Neuronal stem cell (in vitro differentiated cells): ENCODE data around the gene QPRT.
"Not testable (repeated sequence)": the region's sequence is repeated elsewhere in the genome, so short reads cannot be mapped to it uniquely, and the experiment has no call there.

ENCODE experiments used
- DNase-seq: peaks from one replicate; pipeline ENCODE4 v3.0.0-alpha.2; 2013; ENCODE audit warnings: low spot score
- H2AFZ ChIP-seq: one replicate; pipeline ENCODE4 v1.6.1; 2013; ENCODE audit warnings: mild to moderate bottlenecking, low read length, inconsistent platforms
- H2AK5ac ChIP-seq: 2 replicates; pipeline ENCODE4 v1.6.1; 2013; ENCODE audit warnings: low read depth, mild to moderate bottlenecking, inconsistent platforms, low read length, moderate library complexity, mixed read lengths
- H2BK120ac ChIP-seq: 2 replicates; pipeline ENCODE4 v1.6.1; 2013; ENCODE audit warnings: low read depth, mild to moderate bottlenecking, inconsistent platforms, low read length, moderate library complexity, mixed read lengths
- H2BK12ac ChIP-seq: one replicate; pipeline ENCODE4 v1.6.1; 2013; ENCODE audit warnings: low read length, inconsistent platforms
- H2BK15ac ChIP-seq: 2 replicates; pipeline ENCODE4 v1.6.1; 2013; ENCODE audit warnings: mild to moderate bottlenecking, low read length, inconsistent platforms, mixed read lengths
- H2BK5ac ChIP-seq: one replicate; pipeline ENCODE4 v1.6.1; 2013; ENCODE audit warnings: inconsistent platforms, mild to moderate bottlenecking, low read length, moderate library complexity
- H3K14ac ChIP-seq: one replicate; pipeline ENCODE4 v1.6.1; 2013; ENCODE audit warnings: low read length, inconsistent platforms
- H3K18ac ChIP-seq: 2 replicates; pipeline ENCODE4 v1.6.1; 2013; ENCODE audit warnings: low read length, inconsistent platforms
- H3K23ac ChIP-seq: 2 replicates; pipeline ENCODE4 v1.6.1; 2013; ENCODE audit warnings: low read depth, mild to moderate bottlenecking, mixed read lengths, low read length, inconsistent platforms; ENCODE audit not compliant: poor library complexity
- H3K27ac ChIP-seq: replicated peaks from 3 replicates; pipeline ENCODE4 v1.5.1; 2013; ENCODE audit warnings: low read length, inconsistent platforms
- H3K27me3 ChIP-seq, 3 experiments: 2 replicates each; pipeline ENCODE4 v1.6.1; 2013; ENCODE audit warnings: low read length in 3 of 3, mild to moderate bottlenecking in 2 of 3, inconsistent platforms in 1 of 3, low read depth in 1 of 3, mixed read lengths in 1 of 3, moderate library complexity in 1 of 3; ENCODE audit not compliant: control insufficient read depth in 3 of 3, insufficient read depth in 3 of 3
- H3K36me3 ChIP-seq, 2 donors: replicated peaks in 1 of 2; 2 replicates each; pipeline ENCODE4 v1.6.1; 2013; ENCODE audit warnings: low read length in 2 of 2; ENCODE audit not compliant: control insufficient read depth in 2 of 2, insufficient read depth in 2 of 2
- H3K4ac ChIP-seq: 2 replicates; pipeline ENCODE4 v1.6.1; 2013; ENCODE audit warnings: inconsistent platforms, mild to moderate bottlenecking, low read length, moderate library complexity
- H3K4me1 ChIP-seq, 2 donors: 1 replicate in 1 of 2; 2 replicates in 1 of 2; pipeline ENCODE4 v1.6.1; 2013; ENCODE audit warnings: low read length in 2 of 2, low read depth in 1 of 2; ENCODE audit not compliant: control insufficient read depth in 2 of 2, insufficient read depth in 1 of 2
- H3K4me2 ChIP-seq: one replicate; pipeline ENCODE4 v1.6.1; 2013; ENCODE audit warnings: mild to moderate bottlenecking, low read length, inconsistent platforms; ENCODE audit not compliant: insufficient read depth, poor library complexity, severe bottlenecking
- H3K4me3 ChIP-seq, 2 donors: 2 replicates each; pipeline ENCODE4 v1.5.1; 2013; ENCODE audit warnings: low read length in 2 of 2, mild to moderate bottlenecking in 2 of 2, inconsistent platforms in 1 of 2, moderate library complexity in 1 of 2
- H3K79me1 ChIP-seq: one replicate; pipeline ENCODE4 v1.6.1; 2013; ENCODE audit warnings: low read depth, mild to moderate bottlenecking, inconsistent platforms, low read length, moderate library complexity
- H3K9ac ChIP-seq: one replicate; pipeline ENCODE4 v1.6.1; 2013; ENCODE audit warnings: mild to moderate bottlenecking, low read depth, low read length, inconsistent platforms; ENCODE audit not compliant: poor library complexity
- H3K9me3 ChIP-seq, 2 donors: replicated peaks in 1 of 2; 2 replicates each; pipeline versions ENCODE3 to v1.6.1; 2013; ENCODE audit warnings: low read length in 2 of 2, mild to moderate bottlenecking in 2 of 2, inconsistent platforms in 1 of 2, low read depth in 1 of 2, mixed read lengths in 1 of 2, moderate library complexity in 1 of 2; ENCODE audit not compliant: control insufficient read depth in 2 of 2, insufficient read depth in 1 of 2
- H4K8ac ChIP-seq: one replicate; pipeline ENCODE4 v1.6.1; 2013; ENCODE audit warnings: low read depth, mild to moderate bottlenecking, inconsistent platforms, low read length, moderate library complexity
- H4K91ac ChIP-seq: one replicate; pipeline ENCODE4 v1.6.1; 2013; ENCODE audit warnings: low read length, low read depth, mild to moderate bottlenecking, inconsistent platforms; ENCODE audit not compliant: poor library complexity
- WGBS, 2 donors: extraction: QIAGEN DNeasy Blood & Tissue Kit; methylation state at CpG; one replicate each; pipeline ENCODE4 v1.1.7; 2013; ENCODE audit warnings: missing lambda C conversion rate in 2 of 2, mixed read lengths in 1 of 2; ENCODE audit not compliant: insufficient read length in 2 of 2, insufficient replicate concordance in 1 of 2; ENCODE audit errors: extremely low coverage in 2 of 2; 5-methylcytosine and 5-hydroxymethylcytosine counted together

The QPRT gene

DNA sequence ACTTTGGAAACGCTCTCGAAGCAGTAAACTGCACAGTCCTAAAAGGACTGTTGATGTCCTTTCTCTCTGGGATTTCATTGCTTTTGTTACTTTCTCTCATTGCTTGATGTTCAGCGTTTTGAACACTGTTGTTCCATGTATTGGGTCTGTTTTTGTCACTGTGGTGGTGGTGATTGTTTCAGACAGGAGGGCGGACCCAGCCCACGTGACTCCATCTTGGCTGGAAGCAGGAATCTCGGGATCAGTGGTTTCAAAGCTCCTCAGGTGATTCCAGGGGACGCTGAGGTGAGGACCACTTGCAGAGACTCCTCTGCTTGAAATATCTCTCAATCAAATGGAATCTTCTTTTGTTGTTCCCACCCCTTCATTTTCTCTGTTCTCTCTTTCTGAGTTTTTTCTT, 48.5 kb downstream of the QPRT start:
- no peak overlapping the region for H2BK15ac ChIP-seq
- H3K4me2 ChIP-seq, result no peak overlapping the region
- H3K4ac ChIP-seq, result no peak overlapping the region
- H3K18ac ChIP-seq, result no peak overlapping the region
- no peak overlapping the region for H4K91ac ChIP-seq
- no peak overlapping the region for H2AK5ac ChIP-seq
- no peaks in the 10 kb centered on the region for H3K4me1 ChIP-seq
- H2BK120ac ChIP-seq, result no peak overlapping the region
- H3K36me3 ChIP-seq, result no peaks in the 10 kb centered on the region
- no peak overlapping the region for H3K14ac ChIP-seq
- no peak overlapping the region for H2BK5ac ChIP-seq
- no peak overlapping the region for H3K9ac ChIP-seq
- H2AFZ ChIP-seq, result peak overlapping the region; percentile 70
- no peak overlapping the region for H4K8ac ChIP-seq
- no peaks in the 10 kb centered on the region for H3K9me3 ChIP-seq
- H3K27ac ChIP-seq, result no peak overlapping the region
- no CpG with 5 or more reads among the region's 7 CpGs for WGBS, 2 donors
- H2BK12ac ChIP-seq, result no peak overlapping the region
- H3K27me3 ChIP-seq, result no peaks in the 10 kb centered on the region
- H3K4me3 ChIP-seq, result no peak overlapping the region
- no peak overlapping the region for H3K23ac ChIP-seq
- no peak for DNase-seq
- no peaks in the 10 kb centered on the region for H3K79me1 ChIP-seq

DNA sequence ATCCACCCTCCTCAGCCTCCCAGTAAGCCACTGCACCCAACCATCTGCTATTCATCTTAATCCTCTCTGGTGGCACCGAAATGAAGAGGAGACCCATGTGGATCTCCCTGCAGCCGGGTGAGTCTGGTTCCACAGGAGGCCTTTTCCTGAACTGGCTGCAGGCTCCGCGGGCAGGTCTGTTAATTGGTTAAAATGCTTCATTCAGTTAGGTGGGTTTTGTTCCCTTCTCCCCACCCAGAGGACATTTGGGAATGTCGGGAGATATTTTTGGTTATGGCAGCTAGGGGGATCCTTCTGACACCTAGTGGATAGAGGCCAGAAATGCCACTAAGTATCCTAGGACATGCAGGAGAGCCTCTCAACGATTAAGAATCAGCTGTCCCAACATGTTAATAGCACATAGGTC, 50.1 kb downstream of the QPRT start:
- no peaks in the 10 kb centered on the region for H3K36me3 ChIP-seq
- no peak overlapping the region for H2BK120ac ChIP-seq
- no peak overlapping the region for H2AK5ac ChIP-seq
- H4K91ac ChIP-seq, result no peak overlapping the region
- no peak overlapping the region for H2BK5ac ChIP-seq
- H3K27ac ChIP-seq, result no peak overlapping the region
- no peak overlapping the region for H3K18ac ChIP-seq
- H4K8ac ChIP-seq, result no peak overlapping the region
- H2BK15ac ChIP-seq, result no peak overlapping the region
- DNase-seq, result peak; percentile 36
- WGBS, 2 donors, result no CpG with 5 or more reads among the region's 6 CpGs
- no peak overlapping the region for H3K23ac ChIP-seq
- no peaks in the 10 kb centered on the region for H3K9me3 ChIP-seq
- no peak overlapping the region for H3K4me2 ChIP-seq
- no peak overlapping the region for H3K9ac ChIP-seq
- no peak overlapping the region for H3K4ac ChIP-seq
- H3K14ac ChIP-seq, result no peak overlapping the region
- H2BK12ac ChIP-seq, result no peak overlapping the region
- H3K4me1 ChIP-seq, result no peaks in the 10 kb centered on the region
- H3K27me3 ChIP-seq, result no peaks in the 10 kb centered on the region
- no peak overlapping the region for H3K4me3 ChIP-seq
- no peaks in the 10 kb centered on the region for H3K79me1 ChIP-seq
- H2AFZ ChIP-seq, result peak overlapping the region; percentile 88

- Histone ChIP-seq H3K9me3 (no peaks in the 10 kb centered on the region), H2BK120ac (no peak overlapping the region), H3K79me1 (no peaks in the 10 kb centered on the region), H4K91ac (no peak overlapping the region), H2AFZ (no peak overlapping the region), H2BK5ac (no peak overlapping the region), H3K4me2 (no peak overlapping the region), H3K4me1 (no peaks in the 10 kb centered on the region), H3K4ac (no peak overlapping the region), H3K9ac (no peak overlapping the region), H2BK12ac (no peak overlapping the region), H2AK5ac (no peak overlapping the region), H3K23ac (no peak overlapping the region), H2BK15ac (no peak overlapping the region), H3K18ac (no peak overlapping the region), H3K14ac (no peak overlapping the region), H3K27me3 (no peaks in the 10 kb centered on the region), H3K4me3 (no peak overlapping the region), H3K27ac (no peak overlapping the region), H3K36me3 (no peaks in the 10 kb centered on the region), H4K8ac (no peak overlapping the region)
- no CpG with 5 or more reads among the region's 7 CpGs for WGBS, 2 donors
- DNase-seq, result no peak
Measured at GRCh38 chr16:29730649-29731048, 51.7 kb downstream of the QPRT start.

DNA sequence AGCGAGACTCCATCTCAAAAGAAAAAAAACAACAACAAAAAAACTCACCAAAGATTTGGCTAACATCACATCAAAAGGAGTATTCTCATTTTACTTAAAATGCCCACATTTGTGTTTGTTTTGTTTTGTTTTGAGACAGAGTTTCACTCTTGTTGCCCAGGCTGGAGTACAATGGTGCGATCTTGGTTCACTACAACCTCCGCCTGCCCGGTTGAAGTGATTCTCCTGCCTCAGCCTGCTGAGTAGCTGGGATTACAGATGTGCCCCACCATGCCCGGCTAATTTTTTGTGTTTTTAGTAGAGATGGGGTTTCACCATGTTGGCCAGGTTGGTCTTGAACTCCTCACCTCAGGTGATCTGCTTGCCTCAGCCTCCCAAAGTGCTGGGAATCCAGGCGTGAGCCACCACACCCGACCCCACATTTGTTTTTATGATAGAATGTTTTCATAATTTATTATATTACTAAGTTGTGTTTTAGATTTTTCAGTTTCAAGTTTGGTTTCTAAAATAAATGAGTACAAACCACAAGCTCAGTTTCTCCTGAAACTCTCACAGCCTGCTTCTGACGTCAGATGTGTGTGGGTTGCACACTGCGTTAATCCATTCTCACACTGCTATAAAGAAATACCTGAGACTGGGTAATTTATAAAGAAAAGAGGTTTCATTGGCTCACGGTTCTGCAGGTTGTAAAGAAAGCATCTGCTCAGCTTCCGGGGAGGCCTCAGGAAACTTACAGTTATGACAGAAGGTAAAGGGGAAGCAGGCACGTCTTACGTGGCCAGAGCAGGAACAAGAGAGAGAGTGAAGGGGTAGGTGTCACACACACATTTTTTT, 53.0 kb downstream of the QPRT start:
- H2BK120ac ChIP-seq, H3K23ac ChIP-seq, H3K9me3 ChIP-seq, H3K4me2 ChIP-seq, H3K4me1 ChIP-seq, H2AK5ac ChIP-seq, H3K4me3 ChIP-seq, H3K27me3 ChIP-seq, H4K8ac ChIP-seq, H3K9ac ChIP-seq, H3K79me1 ChIP-seq, H2AFZ ChIP-seq, H3K4ac ChIP-seq, H3K36me3 ChIP-seq, H3K18ac ChIP-seq, DNase-seq, H2BK12ac ChIP-seq, H3K27ac ChIP-seq, H2BK5ac ChIP-seq, H4K91ac ChIP-seq, H2BK15ac ChIP-seq, H3K14ac ChIP-seq: not testable (repeated sequence)
- no CpG with 5 or more reads among the region's 13 CpGs for WGBS, 2 donors
